Endothelial cell (in vitro differentiated cells): ENCODE measurements around the gene ZNF319. TPM values are rescaled to one million over a fixed set of nuclear protein-coding genes. Genes with fewer than 3 reads are reported as not detected.

Experiments used
- DNase-seq: peaks from one replicate; pipeline ENCODE4 v3.0.0; 2021; ENCODE audit warnings: low spot score
- H3K27ac Mint-ChIP-seq: one replicate; pipeline ENCODE4 v1.8.0; 2021; ENCODE audit warnings: mixed read lengths, inconsistent platforms; ENCODE audit not compliant: unreplicated experiment
- H3K27me3 Mint-ChIP-seq: one replicate; pipeline ENCODE4 v1.8.0; 2021; ENCODE audit warnings: mild to moderate bottlenecking, moderate library complexity, mixed read lengths, inconsistent platforms; ENCODE audit not compliant: unreplicated experiment
- H3K36me3 Mint-ChIP-seq: one replicate; pipeline ENCODE4 v1.8.0; 2021; ENCODE audit warnings: mild to moderate bottlenecking, low read depth, mixed read lengths, inconsistent platforms; ENCODE audit not compliant: unreplicated experiment
- H3K4me1 Mint-ChIP-seq: one replicate; pipeline ENCODE4 v1.8.0; 2021; ENCODE audit warnings: mild to moderate bottlenecking, mixed read lengths, inconsistent platforms; ENCODE audit not compliant: unreplicated experiment
- H3K4me3 Mint-ChIP-seq: one replicate; pipeline ENCODE4 v1.8.0; 2021; ENCODE audit warnings: mild to moderate bottlenecking, mixed read lengths, inconsistent platforms; ENCODE audit not compliant: unreplicated experiment
- H3K9me3 Mint-ChIP-seq: one replicate; pipeline ENCODE4 v1.8.0; 2021; ENCODE audit warnings: mixed read lengths, inconsistent platforms; ENCODE audit not compliant: unreplicated experiment
- total RNA-seq: library from RNA; stranded (reverse); fragmentation: NEBNext Ultra II Directional; extraction: Animal tissue kit (Norgen Biotek cat#: 25700); gene quantifications from one replicate; pipeline ENCODE4 v1.2.1, GENCODE V29; 2021; ENCODE audit not compliant: unreplicated experiment
- TF ChIP-seq, protein P1 (sequence below): fragments of 200-600 bp; sonication (generic); IDR thresholded peaks from one replicate; pipeline ENCODE4 v1.5.0; 2021; ENCODE audit warnings: antibody characterized with exemption; ENCODE audit not compliant: unreplicated experiment

ZNF319 gene
- total RNA-seq, 1 donor from 2014 or later = 16.1 TPM

DNA sequence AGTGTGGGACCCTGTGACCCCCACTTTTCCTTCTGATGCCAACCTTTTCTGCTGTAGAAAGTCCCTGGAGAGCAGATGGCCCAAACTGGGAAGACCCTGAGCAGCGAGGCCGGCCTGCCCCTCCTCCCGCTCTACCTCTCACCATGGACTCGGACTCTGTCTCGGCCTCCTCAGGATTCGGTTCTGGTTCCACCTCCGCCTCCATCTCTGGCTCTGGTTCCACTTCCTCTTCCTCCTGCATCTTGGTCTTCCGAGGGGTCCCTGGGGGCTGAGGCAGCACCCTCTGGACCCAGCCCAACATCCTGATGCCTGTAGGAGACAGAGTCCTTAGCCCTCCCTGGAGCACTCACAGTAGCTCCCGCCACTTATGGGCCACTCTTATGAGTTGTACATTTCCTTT, 33.5 kb downstream of the ZNF319 start:
- DNase-seq = no peak
- no peaks in the 10 kb centered on the region for H3K36me3 Mint-ChIP-seq
- H3K27ac Mint-ChIP-seq = no peak overlapping the region
- H3K4me3 Mint-ChIP-seq = no peak overlapping the region
- H3K4me1 Mint-ChIP-seq = peaks cover under 1% of the 10 kb centered on the region
- H3K9me3 Mint-ChIP-seq = no peaks in the 10 kb centered on the region
- TF ChIP-seq, protein P1, sequence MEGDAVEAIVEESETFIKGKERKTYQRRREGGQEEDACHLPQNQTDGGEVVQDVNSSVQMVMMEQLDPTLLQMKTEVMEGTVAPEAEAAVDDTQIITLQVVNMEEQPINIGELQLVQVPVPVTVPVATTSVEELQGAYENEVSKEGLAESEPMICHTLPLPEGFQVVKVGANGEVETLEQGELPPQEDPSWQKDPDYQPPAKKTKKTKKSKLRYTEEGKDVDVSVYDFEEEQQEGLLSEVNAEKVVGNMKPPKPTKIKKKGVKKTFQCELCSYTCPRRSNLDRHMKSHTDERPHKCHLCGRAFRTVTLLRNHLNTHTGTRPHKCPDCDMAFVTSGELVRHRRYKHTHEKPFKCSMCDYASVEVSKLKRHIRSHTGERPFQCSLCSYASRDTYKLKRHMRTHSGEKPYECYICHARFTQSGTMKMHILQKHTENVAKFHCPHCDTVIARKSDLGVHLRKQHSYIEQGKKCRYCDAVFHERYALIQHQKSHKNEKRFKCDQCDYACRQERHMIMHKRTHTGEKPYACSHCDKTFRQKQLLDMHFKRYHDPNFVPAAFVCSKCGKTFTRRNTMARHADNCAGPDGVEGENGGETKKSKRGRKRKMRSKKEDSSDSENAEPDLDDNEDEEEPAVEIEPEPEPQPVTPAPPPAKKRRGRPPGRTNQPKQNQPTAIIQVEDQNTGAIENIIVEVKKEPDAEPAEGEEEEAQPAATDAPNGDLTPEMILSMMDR = no peak
- peaks cover 10% of the 10 kb centered on the region for H3K27me3 Mint-ChIP-seq

DNA sequence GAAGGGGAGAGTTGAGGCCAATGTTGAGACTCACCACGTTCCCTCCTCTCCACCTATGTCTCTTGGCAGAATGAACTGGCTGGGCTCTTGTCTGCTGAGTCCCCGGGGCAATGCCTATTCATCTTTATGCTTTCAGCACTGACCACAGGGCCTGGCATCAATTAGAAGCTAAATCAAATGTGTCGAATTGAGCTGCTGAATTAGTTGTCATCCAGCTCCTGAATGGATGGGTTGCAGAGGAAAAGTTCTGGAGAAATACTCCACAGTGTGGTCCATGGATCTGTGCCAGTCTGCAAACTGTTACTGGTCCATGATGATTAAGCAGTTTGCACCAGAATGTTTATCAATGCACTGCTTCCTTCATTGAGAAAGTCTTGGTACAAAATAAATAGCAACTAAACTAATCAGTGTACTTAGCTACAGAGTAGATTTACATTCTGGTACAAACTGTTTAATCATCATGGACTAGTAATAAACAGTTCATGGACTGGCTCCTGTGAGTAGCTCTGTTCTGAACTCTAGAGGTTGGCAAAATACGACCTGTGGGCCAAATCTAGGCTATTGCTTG, 34.2 kb downstream of the ZNF319 start:
- H3K4me1 Mint-ChIP-seq = no peaks in the 10 kb centered on the region
- peaks cover 12% of the 10 kb centered on the region for H3K27me3 Mint-ChIP-seq
- no peak overlapping the region for H3K4me3 Mint-ChIP-seq
- no peak for DNase-seq
- no peaks in the 10 kb centered on the region for H3K36me3 Mint-ChIP-seq
- TF ChIP-seq, protein P1 = no peak
- no peak overlapping the region for H3K27ac Mint-ChIP-seq
- no peaks in the 10 kb centered on the region for H3K9me3 Mint-ChIP-seq

DNA sequence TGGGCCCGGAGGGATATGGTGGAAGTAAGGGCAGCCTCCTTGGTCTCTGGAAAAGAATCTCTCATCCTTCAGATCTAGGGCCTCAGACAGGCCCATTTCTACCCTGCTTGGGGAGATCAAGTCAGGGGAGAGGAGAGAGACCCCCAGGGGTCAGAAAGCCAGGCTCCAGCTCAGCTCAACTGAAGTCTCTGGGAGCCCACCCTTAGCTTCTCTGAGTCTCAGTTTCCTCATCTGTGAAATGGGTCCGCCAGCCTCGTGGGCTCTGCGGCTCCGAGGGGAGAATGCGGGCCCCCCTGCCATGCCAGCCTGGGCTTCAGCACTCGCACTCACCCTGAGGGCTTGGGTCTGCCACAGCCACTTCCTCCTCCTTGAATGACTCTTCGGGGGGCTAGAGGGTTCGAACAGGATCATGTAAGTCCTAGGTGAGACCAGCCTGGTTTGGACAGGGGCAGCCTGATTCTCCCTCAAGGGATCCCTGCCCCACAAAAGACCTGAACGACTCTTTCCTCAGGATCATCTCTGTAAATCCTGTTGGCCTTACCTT, 36.2 kb downstream of the ZNF319 start:
- Mint-ChIP-seq H3K4me3 (no peak overlapping the region), H3K27ac (no peak overlapping the region), H3K36me3 (no peaks in the 10 kb centered on the region), H3K27me3 (peaks cover 16% of the 10 kb centered on the region), H3K4me1 (no peaks in the 10 kb centered on the region), H3K9me3 (no peaks in the 10 kb centered on the region)
- TF ChIP-seq, protein P1 = no peak
- no peak for DNase-seq

DNA sequence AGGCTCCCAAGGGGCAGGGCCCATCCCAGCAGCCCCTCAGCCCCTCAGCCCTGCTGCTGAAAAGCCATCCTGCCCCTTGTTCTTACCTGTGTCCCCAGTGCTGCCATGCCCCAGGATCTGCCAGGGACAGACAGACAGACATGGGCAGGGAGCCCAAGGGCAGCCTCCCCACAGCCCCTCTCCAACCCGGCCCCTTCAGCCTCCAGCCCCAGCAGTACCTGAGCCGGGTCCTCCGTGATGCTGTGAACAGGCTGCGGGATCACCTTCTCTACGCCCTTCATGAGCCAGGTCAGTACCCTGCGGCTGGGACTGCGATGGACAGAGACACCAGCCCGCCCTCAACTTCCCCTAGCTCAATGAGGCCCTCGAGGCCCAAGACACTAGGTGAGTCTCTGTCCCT, 37.7 kb downstream of the ZNF319 start:
- peak overlapping the region; percentile 43 for H3K27ac Mint-ChIP-seq
- no peaks in the 10 kb centered on the region for H3K36me3 Mint-ChIP-seq
- H3K9me3 Mint-ChIP-seq = no peaks in the 10 kb centered on the region
- DNase-seq = no peak
- peaks cover 16% of the 10 kb centered on the region for H3K27me3 Mint-ChIP-seq
- no peak overlapping the region for H3K4me3 Mint-ChIP-seq
- H3K4me1 Mint-ChIP-seq = no peaks in the 10 kb centered on the region
- TF ChIP-seq, protein P1 = no peak

DNA sequence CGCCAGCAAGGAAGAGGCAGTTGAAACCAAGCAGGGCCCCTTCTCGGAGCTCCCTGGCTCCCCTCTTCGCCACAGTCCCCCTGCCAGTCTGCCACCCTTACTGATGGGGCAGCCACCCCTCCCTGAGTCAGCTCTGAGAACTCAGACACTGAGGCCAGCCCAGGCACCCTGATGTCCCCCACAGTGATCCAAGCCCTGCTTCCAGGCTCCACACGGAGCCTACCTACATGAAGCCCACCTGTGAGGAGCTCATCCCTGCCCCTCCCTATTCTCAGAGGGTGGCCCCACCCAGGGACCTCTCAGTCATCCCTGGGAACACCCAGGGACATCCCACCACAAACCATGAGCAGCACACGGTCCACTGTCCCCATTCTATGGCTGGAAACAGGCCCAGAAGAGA, 38.4 kb downstream of the ZNF319 start:
- Mint-ChIP-seq H3K9me3 (no peaks in the 10 kb centered on the region), H3K4me3 (no peak overlapping the region), H3K4me1 (no peaks in the 10 kb centered on the region), H3K36me3 (no peaks in the 10 kb centered on the region), H3K27me3 (peaks cover 16% of the 10 kb centered on the region), H3K27ac (no peak overlapping the region)
- TF ChIP-seq, protein P1 = no peak
- no peak for DNase-seq
